Non-pigmented ciliary epithelial cell (primary cell): Measurements from ENCODE around the gene SLC29A1.
"Not testable (repeated sequence)": the region's sequence is repeated elsewhere in the genome, so short reads cannot be mapped to it uniquely, and the experiment has no call there.

Experiments used
- DNase-seq: peaks from one replicate; pipeline ENCODE4 v3.0.0-alpha.2; 2010; ENCODE audit warnings: low read depth

The SLC29A1 gene

DNA sequence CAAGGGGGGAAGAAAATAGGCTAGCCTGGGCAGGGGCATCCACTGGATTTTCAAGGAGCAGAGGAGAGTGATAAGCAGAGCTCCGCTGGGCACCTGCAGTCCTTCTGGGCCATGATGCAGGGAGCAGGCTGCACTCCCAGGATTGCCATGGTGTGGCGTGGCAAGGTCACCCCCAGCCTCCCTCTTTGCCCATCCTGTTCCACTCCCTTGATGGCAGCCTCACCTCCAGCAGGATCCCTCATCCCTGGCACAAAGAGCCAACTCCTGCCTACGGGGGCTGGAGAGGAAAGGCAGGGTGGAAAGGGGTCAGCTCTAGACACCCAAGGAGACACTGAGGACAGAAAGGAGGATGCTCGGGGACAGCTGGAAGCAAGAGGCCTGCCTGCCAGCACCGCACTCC is 29.1 kb upstream of the SLC29A1 start:
- no peak for DNase-seq

DNA sequence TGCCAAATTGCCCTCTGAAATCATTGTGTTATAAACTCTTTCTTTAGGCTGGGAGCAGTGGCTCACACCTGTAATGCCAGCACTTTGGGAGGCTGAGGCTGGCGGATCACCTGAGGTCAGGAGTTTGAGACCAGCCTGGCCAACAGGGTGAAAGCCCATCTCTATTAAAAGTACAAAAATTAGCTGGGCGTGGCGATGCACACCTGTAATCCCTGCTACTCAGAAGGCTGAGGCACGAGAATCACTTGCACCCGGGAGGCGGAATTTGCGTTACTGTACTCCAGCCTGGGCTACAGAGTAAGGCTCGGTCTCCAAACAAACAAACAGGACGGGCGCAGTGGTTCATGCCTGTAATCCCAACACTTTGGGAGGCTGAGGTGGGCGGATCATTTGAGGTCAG is 27.0 kb upstream of the SLC29A1 start:
- not testable (repeated sequence) for DNase-seq

DNA sequence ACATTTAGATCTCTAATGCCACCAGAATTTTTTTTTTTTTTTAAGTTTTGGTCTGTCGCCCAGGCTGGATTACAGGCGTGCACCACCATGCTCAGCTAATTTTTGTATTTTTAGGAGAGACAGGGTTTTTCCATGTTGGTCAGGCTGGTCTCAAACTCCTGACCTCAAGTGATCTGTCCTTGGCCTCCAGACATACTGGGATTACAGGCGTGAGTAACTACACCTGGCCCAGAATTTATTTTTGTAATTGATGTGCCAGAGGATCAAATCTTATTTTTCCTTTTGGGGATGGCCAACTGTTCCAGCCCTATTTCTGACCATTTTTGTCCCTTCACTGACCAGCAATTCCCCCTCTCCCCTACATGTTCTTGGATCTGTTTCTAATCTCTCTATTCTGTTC is 24.7 kb upstream of the SLC29A1 start:
- DNase-seq = no peak

DNA sequence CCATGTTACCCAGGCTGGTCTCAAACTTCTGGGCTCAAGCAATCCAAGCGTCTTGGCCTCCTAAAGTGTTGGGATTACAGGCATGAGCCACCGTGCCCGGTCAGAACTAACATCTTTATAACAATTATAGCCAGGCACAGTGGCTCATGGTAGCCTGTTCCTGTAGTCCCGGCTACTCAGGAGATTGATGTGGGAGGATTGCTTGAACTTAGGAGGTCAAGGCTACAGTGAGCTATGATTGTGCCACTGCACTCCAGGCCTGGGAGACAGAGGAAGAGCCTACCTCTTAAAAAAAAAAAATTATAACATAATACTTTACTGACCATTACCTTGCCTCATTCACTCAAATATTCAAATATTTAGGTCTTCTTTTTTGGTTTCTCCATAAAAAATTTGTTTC is 23.5 kb upstream of the SLC29A1 start:
- no peak for DNase-seq

DNA sequence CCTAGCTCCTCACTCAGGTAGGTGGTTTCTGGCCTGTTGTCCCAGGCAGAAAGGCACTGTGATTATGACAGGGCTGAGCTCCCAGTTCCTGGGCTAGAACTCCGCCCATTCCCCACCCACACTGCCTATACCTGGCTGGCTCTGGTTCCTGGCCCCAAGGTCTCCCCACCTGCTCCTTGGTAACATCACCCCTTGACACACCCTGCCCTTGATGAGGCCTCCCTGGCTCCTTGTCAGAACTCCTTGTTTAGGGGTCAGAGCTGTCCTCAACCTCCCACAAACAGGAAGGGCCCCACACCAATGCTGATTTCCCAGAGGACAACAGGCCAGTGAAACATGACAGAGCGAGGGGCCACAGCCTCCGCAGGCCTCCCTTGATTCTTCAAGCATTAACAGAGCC is 22.2 kb upstream of the SLC29A1 start:
- no peak for DNase-seq

DNA sequence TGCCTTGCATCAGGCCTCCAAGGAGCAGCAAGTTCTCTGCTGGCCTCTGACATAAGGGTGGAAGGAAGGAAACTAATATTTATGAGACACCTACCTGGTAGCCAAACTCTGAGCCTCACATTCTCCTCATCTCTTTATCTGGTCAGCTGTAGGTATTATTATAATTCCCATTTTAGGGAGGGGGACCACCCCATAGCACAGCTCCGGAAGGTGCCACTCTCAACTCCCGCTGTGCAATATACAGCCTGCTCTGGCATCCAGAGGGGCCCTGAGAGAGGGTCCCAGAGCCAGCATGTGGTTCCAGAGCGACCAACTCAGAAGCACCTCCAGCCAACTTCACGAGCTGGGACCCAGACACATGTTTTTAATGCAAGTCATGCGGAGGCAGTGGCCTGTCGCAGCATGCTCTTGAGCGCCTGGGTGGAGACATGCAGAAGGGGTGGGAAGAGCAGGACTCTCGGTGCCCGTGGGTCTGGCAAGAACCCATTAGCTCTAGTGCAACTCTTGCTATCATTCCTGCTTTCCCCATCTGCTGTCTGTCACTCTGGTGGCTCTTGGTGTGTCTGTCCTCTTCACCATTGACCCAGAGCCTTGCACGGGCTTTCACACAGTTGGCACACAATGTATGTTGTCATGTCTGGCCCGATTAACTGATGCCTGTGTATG is 21.6 kb upstream of the SLC29A1 start:
- no peak for DNase-seq

DNA sequence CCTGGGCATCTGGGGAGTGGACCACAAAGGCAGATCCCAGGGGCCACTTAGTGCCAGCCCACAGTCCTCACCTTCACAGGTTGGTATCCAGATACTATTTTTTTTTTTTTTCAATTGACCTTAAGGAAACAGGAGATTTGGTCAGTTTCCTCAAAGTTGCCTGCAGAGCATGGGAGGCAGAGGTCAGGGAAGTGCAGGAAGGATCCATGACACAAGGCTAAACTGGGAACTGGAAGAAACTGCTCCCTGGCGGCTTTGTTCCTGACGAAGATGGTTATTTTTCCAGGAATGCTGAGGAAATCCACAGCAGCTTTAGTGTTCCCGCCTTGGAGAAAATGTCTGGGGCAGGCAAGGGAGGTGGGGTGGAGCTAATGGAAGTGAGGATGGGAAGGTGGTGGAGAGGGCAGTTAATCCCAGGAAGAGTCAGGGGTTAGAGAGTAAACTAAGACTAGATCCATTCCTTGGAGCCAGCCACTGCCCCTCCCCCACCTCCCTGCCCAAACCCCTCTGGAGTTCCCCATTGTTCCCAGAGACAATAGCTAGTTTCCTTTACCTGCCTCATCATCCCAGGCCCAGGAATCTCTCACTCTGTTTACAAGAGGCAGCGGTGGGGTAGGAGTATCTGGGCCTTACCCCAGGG is 20.9 kb upstream of the SLC29A1 start:
- DNase-seq = no peak

DNA sequence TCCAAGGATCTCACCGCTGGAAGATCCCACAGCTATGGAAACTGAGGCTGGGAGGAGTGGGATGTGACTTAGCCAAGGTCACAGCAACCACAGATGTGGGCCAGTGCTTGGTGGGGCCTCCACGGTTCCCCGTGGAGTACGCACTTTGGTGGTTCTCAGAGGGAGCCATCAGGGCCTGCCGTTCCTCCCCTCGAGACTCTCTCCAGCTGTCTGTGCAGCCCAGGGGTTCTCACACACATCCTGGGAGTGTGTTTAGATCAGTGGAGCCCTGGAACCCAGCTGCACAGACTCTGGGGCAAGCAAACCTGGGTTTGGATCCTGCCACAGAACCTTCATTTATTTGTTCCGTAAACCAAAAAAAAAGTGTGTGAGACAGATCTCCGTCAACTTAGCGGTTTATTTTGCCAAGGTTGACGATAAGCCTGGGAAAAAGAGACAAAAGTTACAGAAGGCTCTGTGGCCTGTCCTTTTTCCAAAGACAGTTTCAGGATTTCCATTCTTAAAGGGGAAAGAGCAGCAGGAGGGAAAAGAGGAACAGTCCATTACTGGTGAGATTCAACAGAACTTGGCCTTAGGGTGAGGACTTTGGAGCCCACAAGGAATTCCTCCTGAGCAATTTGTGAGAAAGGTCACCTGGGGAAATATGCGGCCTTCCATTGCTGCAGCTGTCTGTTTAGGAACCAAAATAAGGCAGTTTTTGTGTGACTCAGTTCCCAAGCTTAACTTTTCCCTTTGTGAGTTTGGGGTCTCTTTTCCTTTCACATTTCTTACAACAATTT is 20.2 kb upstream of the SLC29A1 start:
- no peak for DNase-seq

DNA sequence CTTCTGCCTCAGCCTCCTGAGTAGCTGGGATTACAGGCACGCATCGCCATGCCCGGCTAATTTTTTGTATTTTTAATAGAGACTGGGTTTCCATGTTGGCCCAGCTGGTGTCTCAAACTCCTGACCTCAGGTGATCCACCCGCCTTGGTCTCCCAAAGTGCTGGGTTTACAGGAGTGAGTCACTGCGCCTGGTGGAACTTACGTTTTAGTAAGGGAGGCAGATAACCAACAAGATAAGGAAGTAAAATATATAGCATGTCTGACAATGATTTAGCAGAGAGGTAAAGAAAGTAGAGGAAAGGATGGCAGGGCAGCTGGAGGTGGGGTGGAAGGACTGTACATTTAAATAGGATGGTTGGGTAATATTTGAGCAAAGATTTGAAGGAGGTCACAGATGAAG is 19.4 kb upstream of the SLC29A1 start:
- no peak for DNase-seq

DNA sequence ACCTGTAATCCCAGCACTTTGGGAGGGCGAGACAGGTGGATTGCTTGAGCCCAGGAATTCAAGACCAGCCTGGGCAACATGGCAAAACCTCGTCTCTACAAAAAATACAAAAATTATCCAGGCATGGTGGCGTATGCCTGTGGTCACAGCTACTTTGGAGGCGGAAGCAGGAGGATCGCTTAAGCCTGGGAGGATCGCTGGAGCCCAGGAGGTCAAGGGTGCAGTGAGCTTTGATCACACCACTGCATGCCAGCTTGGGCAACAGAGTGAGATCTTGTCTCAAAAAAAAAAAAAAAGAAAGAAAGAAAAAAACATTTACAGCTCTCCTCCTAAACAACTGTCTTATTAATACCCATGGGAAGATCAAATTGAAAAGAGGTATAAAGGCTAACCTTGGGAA is 15.4 kb upstream of the SLC29A1 start:
- DNase-seq = no peak

DNA sequence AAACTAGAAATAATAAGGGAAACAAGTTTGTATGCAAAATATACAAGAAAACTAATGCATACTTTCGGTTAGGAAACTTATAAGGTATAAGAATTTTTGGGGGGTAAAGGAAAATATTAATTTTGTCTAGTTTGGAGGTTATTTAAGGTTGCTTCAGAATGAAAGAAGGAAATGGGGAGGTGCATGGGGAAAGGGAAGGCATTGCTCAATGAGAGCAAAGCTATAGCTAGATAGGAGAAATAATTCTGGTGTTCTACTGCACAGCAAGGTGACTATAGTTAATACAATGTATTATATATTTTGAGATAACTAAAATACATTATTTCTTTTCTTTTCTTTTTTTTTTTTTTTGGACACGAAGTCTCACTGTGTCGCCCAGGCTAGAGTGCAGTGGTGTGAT is 12.1 kb upstream of the SLC29A1 start:
- DNase-seq = no peak

DNA sequence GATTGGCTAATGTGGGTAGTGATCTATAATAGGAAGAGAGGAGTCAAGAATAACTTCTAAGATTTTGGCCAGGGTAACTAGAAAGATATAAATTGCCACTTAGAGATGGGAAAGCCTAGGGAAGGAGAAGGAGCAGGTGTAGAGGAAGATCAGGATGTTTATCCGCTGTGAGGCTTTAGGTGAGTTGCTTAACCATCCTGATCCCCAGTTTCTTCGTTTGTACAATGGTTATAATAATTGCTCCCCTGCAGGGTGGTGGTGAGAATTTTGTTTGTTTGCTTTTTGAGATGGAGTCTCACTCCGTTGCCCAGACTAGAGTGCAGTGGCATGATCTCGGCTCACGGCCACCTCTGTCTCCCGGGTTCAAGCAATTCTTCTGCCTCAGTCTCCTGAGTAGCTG is 9.1 kb upstream of the SLC29A1 start:
- no peak for DNase-seq

DNA sequence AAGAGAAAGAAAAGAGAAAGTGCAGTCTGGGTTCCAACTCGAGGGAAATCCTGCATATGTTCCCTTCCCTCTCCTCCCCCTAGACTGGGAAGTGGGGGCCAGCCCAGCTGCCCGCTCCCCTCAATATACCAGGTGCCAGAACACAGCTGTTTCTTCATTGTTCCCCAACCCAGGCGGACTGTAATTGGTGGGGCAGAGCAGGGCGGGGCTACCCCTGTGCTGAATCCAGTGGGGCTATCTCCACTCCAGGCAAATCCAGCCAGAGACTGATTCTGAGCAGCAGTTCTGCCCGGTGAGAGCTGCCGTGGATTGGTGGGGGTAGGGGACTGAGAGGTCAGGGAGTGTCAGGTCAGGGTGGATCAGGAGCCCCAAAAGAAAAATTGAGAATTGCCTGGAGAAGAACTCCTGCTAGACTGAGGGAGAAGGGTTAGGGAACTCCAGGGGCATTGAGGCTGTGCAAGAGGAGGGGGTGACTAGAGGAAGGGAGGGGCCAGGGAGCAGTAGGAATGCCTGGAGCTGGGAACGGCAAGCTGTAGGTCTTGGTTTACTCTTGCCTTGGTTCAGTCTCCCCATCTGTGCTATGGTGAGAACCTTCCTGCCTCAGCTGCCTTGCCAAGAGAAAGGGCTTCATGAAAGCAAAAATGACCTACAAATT is 6.6 kb upstream of the SLC29A1 start, which contains the start of gene MYMX:
Gene MYMX, plus strand, starts transcription at position 250 of the 655 bp plus-strand sequence. CDS start 546 bp downstream, outside the sequence.
- DNase-seq = no peak

DNA sequence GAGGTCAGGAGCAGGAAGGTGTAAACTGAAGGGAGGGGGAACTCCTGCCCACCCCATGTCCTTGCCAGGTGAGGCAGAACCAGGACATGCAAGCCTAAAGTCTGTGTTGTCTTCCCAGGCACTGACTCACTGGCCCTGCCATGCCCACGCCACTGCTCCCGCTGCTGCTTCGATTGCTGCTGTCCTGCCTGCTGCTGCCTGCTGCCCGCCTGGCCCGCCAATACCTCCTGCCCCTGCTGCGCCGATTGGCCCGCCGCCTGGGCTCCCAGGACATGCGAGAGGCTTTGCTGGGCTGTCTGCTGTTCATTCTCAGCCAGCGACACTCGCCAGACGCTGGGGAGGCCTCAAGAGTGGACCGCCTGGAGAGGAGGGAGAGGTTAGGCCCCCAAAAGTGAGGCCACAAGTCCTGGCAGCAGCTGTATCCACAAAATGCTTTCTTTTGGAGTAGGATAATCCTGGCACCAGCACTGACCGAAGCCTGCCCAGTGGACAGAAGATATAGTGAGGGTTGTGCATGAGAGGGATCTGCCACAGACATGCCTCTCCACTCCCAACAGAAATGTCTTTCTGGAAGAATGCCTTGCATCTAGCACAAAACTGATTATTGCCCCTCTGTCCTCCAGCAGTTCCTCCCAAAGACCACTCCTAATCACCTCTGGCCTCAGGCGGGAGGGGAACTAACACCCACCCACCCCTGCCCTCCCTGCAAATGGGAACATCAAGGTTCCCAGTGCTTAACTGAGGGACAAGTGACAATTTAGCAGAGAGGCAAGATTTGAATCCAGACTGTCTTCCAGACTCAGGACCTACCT is 5.9 kb upstream of the SLC29A1 start:
- no peak for DNase-seq

DNA sequence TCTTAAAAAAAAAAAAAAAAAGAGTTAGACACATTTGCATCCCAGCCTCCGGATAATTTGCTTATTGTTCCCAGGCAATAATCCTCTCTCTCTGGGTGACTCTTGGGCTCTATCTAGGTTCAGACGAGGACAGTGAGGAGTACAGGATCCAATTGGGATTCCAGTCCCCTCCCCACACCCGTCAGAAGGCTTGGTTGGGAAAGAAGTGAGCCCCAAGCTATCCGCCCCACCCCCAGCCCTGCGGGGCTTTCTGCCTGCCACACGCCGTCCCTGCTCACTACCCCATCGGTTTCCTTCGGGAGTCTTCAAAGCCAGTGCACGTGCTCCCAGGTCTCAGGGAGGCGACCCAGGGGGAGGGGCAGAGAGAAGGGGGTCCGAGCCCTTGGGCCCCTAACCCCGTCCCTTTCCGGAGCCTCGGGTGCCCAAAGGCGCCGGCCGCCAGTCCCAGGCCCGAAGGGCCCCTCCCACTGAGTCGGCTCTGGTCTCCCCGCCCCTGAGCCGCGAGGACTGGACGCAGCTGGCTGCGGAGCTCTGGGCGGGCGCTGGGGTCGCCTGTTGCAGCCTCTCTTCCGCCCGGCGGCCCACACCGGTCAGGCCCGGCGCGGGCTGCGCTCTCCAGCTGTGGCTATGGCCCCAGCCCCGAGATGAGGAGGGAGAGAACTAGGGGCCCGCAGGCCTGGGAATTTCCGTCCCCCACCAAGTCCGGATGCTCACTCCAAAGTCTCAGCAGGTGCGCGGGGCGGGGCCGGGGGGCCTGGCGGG is 4.2 kb upstream of the SLC29A1 start:
- no peak for DNase-seq

DNA sequence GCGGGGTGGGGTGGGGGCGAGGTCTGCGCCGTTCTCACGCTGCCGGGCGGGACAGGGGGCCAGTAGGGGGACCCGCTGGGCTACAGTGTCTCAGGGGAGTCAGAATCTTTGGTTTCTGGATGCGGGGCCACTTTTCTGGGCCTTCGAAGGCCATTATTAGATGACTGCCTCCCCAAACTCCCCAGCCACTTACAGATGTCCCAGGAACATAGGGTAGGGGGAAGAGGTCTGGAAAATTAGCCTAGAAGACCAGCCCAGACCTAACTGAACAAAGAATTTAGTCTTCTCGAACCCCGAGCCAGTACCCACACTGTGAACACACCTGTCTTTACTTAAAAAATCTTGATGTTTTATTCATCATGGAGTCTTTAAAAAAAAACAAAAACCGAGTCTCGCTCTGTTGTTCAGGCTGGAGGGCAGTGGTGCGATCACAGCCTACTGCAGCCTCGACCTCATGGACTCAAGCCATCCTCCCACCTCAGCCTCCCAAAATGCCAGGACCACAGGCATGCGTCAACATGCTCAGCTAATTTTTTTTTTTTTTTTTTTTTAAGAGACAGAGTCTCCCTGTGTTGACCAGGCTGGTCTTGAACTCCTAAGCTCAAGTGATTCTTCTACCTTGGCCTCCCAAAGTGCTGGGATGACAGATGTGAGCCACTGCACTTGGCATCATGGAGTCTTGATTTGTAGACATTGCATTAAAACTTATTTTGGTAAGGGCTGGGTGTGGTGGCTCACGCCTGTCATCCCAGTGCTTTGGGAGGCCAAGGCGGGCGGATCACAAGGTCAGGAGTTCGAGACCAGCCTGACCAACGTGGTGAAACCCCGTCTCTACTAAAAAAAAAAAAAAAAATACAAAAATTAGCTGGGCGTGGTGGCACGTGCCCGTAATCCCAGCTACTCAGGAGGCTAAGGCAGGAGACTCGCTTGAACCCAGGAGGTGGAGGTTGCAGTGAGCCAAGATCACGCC is 3.3 kb upstream of the SLC29A1 start:
- DNase-seq = no peak

DNA sequence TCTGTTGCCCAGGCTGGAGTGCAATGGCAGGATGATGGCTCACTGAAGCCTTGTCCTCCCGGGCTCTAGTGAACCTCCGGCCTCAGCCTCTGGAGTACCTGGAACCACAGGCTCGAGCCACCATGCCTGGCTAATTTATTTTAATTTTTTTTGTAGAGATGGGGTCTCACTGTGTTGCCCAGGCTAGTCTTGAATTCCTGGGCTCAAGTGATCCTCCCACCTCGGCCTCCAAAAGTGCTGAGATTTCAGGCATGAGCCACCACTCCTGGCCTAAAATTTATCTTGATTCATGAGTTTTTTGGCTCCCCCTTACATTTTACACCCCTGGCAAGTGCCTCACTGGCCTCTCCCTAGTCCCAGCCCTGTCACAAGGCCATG is 2.5 kb upstream of the SLC29A1 start:
- no peak for DNase-seq

DNA sequence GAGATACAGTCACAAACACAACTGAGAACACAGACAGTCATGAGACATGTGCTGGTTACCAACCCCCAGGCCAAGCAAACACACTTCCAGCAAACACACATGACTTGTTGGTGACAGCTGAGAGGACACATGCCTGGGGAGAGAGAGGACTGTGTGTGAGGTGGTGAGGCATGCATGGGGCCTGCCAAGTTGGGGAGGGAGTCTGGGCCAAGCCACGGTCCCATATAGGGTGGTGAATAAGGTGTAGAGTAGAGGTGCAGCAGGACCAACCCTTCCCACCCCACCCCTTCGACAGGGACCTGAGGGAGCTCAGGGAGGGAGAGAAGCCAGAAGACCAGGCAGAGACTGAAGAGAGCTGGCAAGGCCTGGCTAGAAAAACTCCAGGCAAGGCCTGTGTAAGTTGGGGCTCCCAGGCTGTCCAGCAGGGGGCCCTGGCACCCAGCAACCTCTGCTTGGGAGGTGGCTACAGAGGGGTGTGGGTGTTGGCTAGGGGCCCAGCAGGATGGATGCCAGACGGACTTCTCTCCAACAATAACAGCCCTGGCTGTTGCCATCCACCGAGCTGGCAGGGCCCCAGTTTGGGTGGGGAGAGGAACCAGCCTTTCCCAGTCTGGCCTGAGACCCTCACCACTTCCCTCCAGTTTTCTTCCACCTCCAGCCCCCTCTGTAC is 2.0 kb upstream of the SLC29A1 start:
- DNase-seq = no peak

DNA sequence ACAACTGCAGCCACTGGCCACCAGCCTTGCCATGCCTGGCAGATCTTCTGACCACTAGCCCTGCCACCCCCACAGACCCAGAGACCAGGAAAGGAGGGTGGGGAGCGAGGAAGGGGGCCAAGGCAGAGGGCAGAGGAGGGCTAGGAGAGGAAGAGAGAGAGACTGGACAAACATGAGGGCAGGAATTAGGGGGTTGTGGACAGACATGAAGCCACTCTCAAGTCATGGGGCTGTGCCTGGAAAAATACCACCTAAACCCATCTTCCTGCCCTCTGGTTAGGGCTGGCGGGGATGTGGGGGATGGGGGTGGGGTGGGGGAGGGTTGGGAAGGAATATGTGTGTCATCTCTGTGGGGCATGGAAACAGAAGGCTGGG is 1.4 kb upstream of the SLC29A1 start:
- no peak for DNase-seq
